BJ (cell line): ENCODE results near the gene RNF13. TPM values are rescaled to one million over a fixed set of nuclear protein-coding genes. Genes with fewer than 3 reads are reported as not detected.
"Not testable (repeated sequence)": the region's sequence is repeated elsewhere in the genome, so short reads cannot be mapped to it uniquely, and the experiment has no call there.

Experiments
- CTCF ChIA-PET: fragments of 350-600 bp; formaldehyde crosslinking; extraction: SDS; loops from one replicate; lab custom pipeline; 2021; ENCODE audit warnings: antibody characterized with exemption, inconsistent platforms; lab: Yijun Ruan, JAX
- POLR2A ChIA-PET: fragments of 300-600 bp; sonication (Branson Sonifier 250); formaldehyde crosslinking; extraction: SDS; loops from one replicate; lab custom pipeline; 2021; ENCODE audit warnings: antibody characterized with exemption; lab: Charles Lee
- DNase-seq: peaks from one replicate; pipeline ENCODE4 v3.0.0-alpha.2; 2011; ENCODE audit warnings: low read depth
- H3K27me3 ChIP-seq: 2 replicates; pipeline ENCODE4 v1.6.0; 2011; ENCODE audit warnings: low read length; ENCODE audit not compliant: control insufficient read depth, insufficient read depth
- H3K36me3 ChIP-seq: 2 replicates; pipeline ENCODE4 v1.5.1; 2011; ENCODE audit warnings: low read length; ENCODE audit not compliant: control insufficient read depth, insufficient read depth
- H3K4me3 ChIP-seq: 2 replicates; pipeline ENCODE4 v1.5.1; 2011; ENCODE audit warnings: low read depth, mild to moderate bottlenecking, control low read depth, low read length
- CTCF ChIP-seq: IDR thresholded peaks from 2 replicates; pipeline ENCODE4 v1.5.1; 2011; ENCODE audit warnings: low read depth, mild to moderate bottlenecking, control low read depth, inconsistent platforms, low read length, moderate library complexity; ENCODE audit not compliant: insufficient read depth
- polyA plus RNA-seq: library from polyadenylated mRNA; depleted of rRNA; stranded (reverse); fragments of >200 nt; gene quantifications from 2 replicates; pipeline ENCODE4 v1.2.3, GENCODE V29; 2011

RNF13 gene
- polyA plus RNA-seq, 1 experiment, result 30.7 TPM

- DNase-seq, result no peak
- TF ChIP-seq CTCF, result no peak
- ChIA-PET POLR2A (no interaction called here), CTCF (interaction anchor here (0.6 to 0.9 kb wide), 3 partner anchors 34 to 808 kb away, joined by 3 to 5 read pairs (median 3); no protein-coding TSS in a partner anchor)
- no peaks in the 10 kb centered on the region for H3K27me3 ChIP-seq
- no peaks in the 10 kb centered on the region for H3K36me3 ChIP-seq
- no peak overlapping the region for H3K4me3 ChIP-seq
Observed at GRCh38 chr3:149933008-149933407, 120.0 kb downstream of the RNF13 start.

- CTCF ChIA-PET, result no interaction called here
- POLR2A ChIA-PET, result no interaction called here
- Histone ChIP-seq H3K36me3 (no peaks in the 10 kb centered on the region), H3K4me3 (no peak overlapping the region), H3K27me3 (no peaks in the 10 kb centered on the region)
- DNase-seq, result no peak
- TF ChIP-seq CTCF, result no peak
Observed at GRCh38 chr3:149933858-149934257, 120.8 kb downstream of the RNF13 start.

DNA sequence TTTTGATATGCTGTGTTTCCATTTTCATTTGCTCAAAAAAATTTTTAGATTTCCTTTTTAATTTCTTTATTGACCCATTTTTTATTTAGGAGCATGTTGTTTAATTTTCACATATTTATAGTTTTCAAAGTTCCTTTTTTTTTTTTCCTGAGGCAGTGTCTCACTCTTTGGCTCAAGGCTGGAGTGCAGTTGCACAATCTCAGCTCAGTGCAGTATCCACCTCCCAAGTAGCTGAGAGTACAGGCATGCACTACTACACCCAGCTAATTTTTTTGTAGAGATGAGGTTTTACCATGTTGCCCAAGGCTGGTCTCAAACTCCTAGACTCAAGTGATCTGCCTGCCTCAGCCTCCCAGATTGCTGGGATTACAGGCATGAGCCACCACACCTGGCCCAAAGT is 121.5 kb downstream of the RNF13 start:
- Histone ChIP-seq H3K27me3 (no peaks in the 10 kb centered on the region), H3K4me3 (no peak overlapping the region), H3K36me3 (no peaks in the 10 kb centered on the region)
- peak; percentile 46 for DNase-seq
- TF ChIP-seq CTCF, result no peak
- ChIA-PET POLR2A (interaction anchor here (0.7 kb wide), 1 partner anchor 289 kb away, joined by 5 read pairs; no protein-coding TSS in a partner anchor), CTCF (interaction anchor here (0.8 to 4.6 kb wide), 3 partner anchors 55 to 286 kb away, joined by 3 to 28 read pairs (median 4); no protein-coding TSS in a partner anchor)

GRCh38 chr3:149936812-149937230 is 123.8 kb downstream of the RNF13 start:
- Histone ChIP-seq H3K27me3 (no peaks in the 10 kb centered on the region), H3K36me3 (no peaks in the 10 kb centered on the region), H3K4me3 (no peak overlapping the region)
- ChIA-PET CTCF (interaction anchor here (0.6 to 4.6 kb wide), 25 partner anchors 10 to 559 kb away, joined by 3 to 29 read pairs (median 4); no protein-coding TSS in a partner anchor), POLR2A (no interaction called here)
- peak; percentile 84 for TF ChIP-seq CTCF
- DNase-seq, result no peak

DNA sequence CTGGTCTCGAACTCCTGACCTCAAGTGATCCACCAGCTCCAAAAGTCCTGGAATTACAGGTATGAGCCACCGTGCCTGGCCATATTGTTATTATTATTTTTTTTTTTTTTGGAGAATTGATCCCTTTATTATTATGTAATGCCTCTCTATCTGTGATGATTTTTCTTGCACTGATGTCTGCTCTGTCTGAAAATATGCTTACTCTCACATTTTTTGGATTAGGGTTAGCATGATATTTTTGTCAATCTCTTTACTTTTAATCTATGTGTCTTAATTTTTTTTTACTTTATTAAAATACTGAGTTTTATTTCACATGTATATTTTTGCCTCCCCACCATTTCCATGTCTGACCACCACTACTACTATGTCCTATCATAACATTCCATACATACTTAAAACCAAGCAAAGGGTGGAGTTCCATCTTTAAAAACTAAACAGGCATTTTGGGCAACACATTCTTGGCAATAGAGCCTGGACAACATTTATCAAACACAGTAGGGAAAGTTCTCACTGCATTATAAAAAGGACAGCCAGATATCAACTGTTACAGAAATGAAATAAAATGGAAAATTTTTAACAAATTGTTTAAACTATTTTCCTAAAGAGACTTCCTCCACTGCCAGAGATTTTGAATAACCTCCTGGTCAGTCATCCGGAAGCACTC is 125.5 kb downstream of the RNF13 start:
- POLR2A ChIA-PET, H3K27me3 ChIP-seq, H3K4me3 ChIP-seq, H3K36me3 ChIP-seq, DNase-seq: not testable (repeated sequence)
- CTCF ChIA-PET, result interaction anchor here (0.8 to 4.6 kb wide), 7 partner anchors 12 to 285 kb away, joined by 3 to 29 read pairs (median 10); no protein-coding TSS in a partner anchor
